AG04449 (cell line): ENCODE measurements around the gene HDAC4.

ENCODE experiments used
- CTCF ChIA-PET: fragments of 350-600 bp; formaldehyde crosslinking; extraction: SDS; loops from one replicate; lab custom pipeline; 2021; ENCODE audit warnings: antibody characterized with exemption; lab: Yijun Ruan, JAX
- POLR2A ChIA-PET: fragments of 400-600, 350-600 bp; formaldehyde crosslinking; extraction: SDS; loops from one replicate; lab custom pipeline; 2020; ENCODE audit warnings: antibody characterized with exemption, inconsistent platforms; lab: Yijun Ruan, JAX
- DNase-seq: peaks from one replicate; pipeline ENCODE4 v3.0.0-alpha.2; 2010; ENCODE audit warnings: low read depth, low spot score
- H3K4me3 ChIP-seq: 2 replicates; pipeline ENCODE4 v1.5.1; 2011; ENCODE audit warnings: low read depth, mild to moderate bottlenecking, control low read depth, low read length
- TF ChIP-seq, protein P1 (sequence below): IDR thresholded peaks from one replicate; pipeline ENCODE4 v1.5.1; 2011; ENCODE audit warnings: mild to moderate bottlenecking, moderate library complexity, low read length, control low read depth, inconsistent platforms; ENCODE audit not compliant: insufficient read depth; ENCODE audit errors: missing control alignments

The HDAC4 gene

DNA sequence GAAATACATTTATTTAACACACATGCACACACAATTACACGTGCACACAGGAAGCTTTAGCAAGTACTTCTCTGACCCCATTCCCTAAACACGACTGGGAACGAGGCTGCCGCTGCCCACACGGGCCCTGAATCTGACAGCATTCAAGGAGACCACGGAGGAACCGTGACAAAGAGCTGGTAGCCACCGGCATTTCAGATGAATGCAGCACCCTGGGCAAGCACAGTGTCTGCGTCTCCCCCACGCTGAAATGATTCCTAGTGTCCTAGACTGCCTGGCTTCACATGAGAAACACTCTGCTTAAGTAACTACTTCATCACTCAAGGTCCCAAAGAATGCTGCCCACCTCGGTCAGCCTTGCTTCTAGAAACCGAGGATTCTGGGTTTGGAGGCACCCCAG, 95.0 kb downstream of the HDAC4 start:
- no peak overlapping the region for H3K4me3 ChIP-seq
- ChIA-PET POLR2A (no interaction called here), CTCF (interaction anchor here (1.3 to 3.3 kb wide), 2 partner anchors 8 to 11 kb away, joined by 3 to 8 read pairs; no protein-coding TSS in a partner anchor)
- TF ChIP-seq, protein P1, sequence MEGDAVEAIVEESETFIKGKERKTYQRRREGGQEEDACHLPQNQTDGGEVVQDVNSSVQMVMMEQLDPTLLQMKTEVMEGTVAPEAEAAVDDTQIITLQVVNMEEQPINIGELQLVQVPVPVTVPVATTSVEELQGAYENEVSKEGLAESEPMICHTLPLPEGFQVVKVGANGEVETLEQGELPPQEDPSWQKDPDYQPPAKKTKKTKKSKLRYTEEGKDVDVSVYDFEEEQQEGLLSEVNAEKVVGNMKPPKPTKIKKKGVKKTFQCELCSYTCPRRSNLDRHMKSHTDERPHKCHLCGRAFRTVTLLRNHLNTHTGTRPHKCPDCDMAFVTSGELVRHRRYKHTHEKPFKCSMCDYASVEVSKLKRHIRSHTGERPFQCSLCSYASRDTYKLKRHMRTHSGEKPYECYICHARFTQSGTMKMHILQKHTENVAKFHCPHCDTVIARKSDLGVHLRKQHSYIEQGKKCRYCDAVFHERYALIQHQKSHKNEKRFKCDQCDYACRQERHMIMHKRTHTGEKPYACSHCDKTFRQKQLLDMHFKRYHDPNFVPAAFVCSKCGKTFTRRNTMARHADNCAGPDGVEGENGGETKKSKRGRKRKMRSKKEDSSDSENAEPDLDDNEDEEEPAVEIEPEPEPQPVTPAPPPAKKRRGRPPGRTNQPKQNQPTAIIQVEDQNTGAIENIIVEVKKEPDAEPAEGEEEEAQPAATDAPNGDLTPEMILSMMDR = no peak
- DNase-seq = no peak

DNA sequence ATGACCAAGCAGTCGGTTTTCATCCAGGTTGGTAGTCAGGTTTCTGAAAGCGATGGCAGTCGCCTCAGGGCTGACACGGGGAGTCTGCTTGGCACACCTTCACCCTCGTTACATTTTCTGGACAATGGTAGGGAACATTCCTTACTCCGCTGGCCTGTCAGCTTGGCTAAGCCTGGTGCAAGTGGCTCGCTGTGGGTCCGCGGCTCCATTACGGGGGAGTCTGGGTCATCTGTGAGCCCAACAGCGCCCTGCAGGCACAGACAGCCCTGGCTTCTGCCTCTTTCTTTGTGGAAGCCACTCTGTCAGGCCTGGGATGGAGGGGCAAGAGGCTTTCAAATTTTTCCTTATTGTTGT, 95.6 kb downstream of the HDAC4 start:
- ChIA-PET CTCF (interaction anchor here (3.3 kb wide), 1 partner anchor 10 kb away, joined by 8 read pairs; no protein-coding TSS in a partner anchor), POLR2A (no interaction called here)
- TF ChIP-seq, protein P1 = no peak
- H3K4me3 ChIP-seq = no peak overlapping the region
- no peak for DNase-seq

DNA sequence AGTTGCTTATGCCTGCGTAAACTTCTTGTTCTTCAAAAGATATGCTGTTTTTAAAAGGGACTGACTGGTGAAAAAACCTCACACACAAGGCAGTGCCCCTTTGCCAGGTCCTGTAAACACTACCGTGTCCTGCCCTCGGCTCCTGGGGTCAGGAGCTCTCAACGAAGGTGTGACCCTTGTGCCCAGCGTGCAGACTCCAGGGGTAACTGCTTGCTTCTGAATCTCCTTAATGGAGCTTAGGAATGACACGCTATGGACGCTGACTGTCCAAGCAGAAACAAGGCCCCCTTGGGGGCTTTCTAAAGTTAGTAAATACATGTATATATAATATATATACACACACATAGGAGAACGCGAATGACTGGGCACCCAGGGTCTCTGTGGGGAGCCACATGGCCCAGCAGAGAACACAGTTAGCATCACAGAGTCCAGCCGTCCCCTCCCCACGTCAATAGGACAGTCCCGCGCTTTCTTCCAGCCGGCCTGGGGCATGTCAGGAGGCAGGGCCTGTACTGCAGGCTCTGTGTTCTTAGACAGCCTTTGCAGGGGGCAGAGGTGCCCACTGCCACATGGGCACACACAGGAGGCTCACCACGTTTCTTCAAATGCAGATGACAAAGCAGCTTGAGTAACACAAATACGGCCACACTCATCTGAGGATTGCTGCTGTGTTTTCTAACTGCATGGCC, 96.1 kb downstream of the HDAC4 start:
- CTCF ChIA-PET = no interaction called here
- TF ChIP-seq, protein P1 = no peak
- H3K4me3 ChIP-seq = no peak overlapping the region
- no peak for DNase-seq
- POLR2A ChIA-PET = no interaction called here

DNA sequence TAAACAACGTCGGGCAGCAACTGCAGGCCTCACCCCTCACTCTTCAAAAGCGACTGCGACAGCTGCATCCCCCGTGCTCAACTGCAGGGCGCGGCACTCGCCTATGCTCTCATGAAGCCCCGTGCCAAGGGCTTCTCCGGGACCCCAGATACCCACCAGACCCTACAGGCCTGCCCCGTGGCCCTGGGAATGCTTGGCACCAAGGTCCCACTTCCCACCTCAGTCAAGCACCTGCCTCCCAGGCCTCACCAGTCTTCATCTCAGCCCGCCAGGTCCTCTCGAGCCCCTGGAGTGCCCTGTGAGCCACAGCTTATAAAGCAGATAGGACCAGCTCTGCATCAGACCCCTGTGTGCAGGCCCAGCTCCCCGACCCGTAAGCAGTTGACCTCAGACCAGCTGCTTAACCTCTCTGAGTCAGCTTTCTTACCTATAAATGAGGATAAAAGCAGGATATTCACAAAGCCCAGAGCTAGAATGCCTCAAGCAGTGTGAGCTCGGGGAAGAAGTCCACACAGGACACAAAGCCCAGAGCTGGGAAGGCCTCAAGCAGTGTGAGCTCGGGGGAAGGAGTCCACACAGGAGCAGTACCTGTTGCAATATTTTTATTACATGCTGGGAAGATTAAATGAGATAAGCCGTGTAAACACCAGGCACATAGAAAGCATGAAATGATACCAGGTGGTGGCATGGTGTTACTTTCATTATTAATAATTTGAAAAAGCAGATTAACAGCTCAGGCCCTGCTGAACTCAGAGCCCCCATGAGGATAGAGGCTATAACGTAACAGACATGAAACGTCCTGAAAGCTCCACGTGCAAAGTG, 96.9 kb downstream of the HDAC4 start:
- no peak overlapping the region for H3K4me3 ChIP-seq
- TF ChIP-seq, protein P1 = no peak
- DNase-seq = no peak
- ChIA-PET POLR2A (no interaction called here), CTCF (no interaction called here)

DNA sequence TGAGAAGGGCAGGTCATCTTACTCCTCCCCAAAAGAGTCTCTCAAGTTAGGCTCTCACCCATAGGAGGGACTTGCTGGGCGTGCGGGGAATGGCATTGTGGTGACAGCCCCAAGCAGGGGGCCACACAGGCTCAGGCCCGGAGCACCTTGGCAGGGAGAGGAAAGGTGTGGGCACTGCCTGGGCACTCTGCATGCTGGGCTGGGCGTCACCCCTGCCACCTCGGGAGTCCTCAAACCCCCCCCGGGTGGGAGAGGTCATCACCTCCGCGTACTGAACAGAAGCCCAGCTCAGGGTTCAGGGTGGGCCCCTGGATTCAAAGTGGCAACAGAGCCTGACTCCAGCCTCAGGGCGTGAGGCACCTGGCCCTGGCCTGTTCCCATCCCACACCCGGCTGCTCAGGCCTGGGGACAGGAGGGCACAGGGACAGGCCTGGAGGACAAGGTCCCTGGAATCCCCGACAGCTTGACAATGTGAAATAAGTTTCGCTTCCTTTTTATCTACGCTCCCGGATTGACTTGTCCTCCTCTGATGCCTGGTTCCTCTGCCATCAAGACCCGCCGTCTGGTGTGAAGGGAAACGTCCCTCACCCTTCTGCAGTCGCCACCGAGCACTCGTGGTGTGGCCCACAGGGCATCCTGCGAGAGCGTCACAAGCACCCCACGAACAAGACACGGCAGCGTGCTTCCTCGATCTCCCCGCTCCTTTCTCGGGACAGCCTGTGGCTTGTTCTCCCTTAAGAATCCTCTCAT, 97.8 kb downstream of the HDAC4 start:
- TF ChIP-seq, protein P1 = no peak
- ChIA-PET POLR2A (no interaction called here), CTCF (no interaction called here)
- no peak for DNase-seq
- no peak overlapping the region for H3K4me3 ChIP-seq
